GM10248 (cell line): ENCODE measurements around the gene PARD3B.

Source experiments
- CTCF ChIA-PET: fragments of 300-600 bp; sonication (Branson Sonifier 250); formaldehyde crosslinking; extraction: SDS; loops from one replicate; lab custom pipeline; 2021; ENCODE audit warnings: antibody characterized with exemption; lab: Yijun Ruan, JAX
- POLR2A ChIA-PET: fragments of 350-650 bp; sonication (Branson Sonifier 250); formaldehyde crosslinking; extraction: SDS; loops from one replicate; lab custom pipeline; 2020; ENCODE audit warnings: antibody characterized with exemption; lab: Yijun Ruan, JAX
- DNase-seq: peaks from one replicate; pipeline ENCODE4 v3.0.0; 2012; ENCODE audit errors: extremely low spot score
- TF ChIP-seq, protein P1 (sequence below): IDR thresholded peaks from 2 replicates; pipeline ENCODE4 v1.5.1; 2012; ENCODE audit warnings: mild to moderate bottlenecking, low read depth; ENCODE audit errors: extremely low read depth, missing control alignments, control extremely low read depth

PARD3B gene

DNA sequence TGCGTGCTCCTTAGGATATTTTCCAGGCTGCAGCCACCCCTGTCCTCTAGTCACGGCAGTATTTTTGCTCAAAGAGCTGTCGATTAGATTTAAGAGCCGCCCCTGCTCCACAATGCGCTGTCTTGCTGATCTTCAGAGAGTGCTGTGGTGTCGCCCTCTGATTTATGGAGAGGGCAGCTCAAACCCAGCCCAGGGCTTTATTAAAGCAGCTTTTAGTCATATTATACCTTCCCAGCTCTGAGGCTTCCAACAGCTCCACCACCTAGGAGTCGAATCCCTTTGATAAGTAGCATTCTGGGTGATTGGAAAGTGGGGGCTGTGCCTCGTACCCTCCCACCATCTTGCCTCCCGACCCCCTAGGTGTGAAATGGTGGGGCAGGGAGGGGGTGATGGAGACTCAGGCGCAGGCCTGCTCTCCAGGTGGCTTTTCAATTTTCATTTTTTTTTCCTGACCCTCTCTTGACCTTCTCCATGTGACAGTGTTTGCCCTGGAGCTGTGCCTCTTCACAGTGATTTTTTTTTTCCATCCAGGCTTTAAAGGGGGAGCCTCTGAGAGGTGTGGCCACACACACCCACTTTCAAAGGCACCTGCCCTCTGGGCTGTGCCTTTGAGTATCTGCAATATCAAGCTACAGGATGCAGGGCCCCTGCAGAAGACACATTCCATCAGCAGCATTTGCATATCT, 1084.0 kb downstream of the PARD3B start:
- ChIA-PET POLR2A (no interaction called here), CTCF (interaction anchor here (1.4 to 1.6 kb wide), 3 partner anchors 8 to 11 kb away, joined by 3 to 4 read pairs (median 3); no protein-coding TSS in a partner anchor)
- DNase-seq, result no peak
- TF ChIP-seq, protein P1, sequence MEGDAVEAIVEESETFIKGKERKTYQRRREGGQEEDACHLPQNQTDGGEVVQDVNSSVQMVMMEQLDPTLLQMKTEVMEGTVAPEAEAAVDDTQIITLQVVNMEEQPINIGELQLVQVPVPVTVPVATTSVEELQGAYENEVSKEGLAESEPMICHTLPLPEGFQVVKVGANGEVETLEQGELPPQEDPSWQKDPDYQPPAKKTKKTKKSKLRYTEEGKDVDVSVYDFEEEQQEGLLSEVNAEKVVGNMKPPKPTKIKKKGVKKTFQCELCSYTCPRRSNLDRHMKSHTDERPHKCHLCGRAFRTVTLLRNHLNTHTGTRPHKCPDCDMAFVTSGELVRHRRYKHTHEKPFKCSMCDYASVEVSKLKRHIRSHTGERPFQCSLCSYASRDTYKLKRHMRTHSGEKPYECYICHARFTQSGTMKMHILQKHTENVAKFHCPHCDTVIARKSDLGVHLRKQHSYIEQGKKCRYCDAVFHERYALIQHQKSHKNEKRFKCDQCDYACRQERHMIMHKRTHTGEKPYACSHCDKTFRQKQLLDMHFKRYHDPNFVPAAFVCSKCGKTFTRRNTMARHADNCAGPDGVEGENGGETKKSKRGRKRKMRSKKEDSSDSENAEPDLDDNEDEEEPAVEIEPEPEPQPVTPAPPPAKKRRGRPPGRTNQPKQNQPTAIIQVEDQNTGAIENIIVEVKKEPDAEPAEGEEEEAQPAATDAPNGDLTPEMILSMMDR, result no peak

DNA sequence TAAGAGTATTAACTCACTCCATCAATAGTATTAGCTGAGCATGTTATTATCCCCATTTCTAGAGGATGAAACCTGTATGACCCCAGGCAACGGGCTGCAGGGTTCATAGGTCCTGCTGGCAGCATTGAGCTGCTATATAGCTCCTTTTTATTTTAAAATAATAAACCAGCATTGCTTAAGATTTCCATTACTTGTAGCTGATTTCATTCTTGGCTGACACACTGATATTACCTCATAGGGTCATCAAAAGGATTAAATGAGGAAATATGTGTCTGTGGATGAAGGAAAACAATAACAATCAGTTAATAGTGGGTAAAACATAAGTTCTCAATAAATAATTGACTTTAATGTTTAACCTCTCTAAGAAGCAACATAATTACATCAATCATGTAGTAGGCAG, 1088.7 kb downstream of the PARD3B start:
- ChIA-PET POLR2A (no interaction called here), CTCF (no interaction called here)
- no peak for DNase-seq
- TF ChIP-seq, protein P1, result no peak

DNA sequence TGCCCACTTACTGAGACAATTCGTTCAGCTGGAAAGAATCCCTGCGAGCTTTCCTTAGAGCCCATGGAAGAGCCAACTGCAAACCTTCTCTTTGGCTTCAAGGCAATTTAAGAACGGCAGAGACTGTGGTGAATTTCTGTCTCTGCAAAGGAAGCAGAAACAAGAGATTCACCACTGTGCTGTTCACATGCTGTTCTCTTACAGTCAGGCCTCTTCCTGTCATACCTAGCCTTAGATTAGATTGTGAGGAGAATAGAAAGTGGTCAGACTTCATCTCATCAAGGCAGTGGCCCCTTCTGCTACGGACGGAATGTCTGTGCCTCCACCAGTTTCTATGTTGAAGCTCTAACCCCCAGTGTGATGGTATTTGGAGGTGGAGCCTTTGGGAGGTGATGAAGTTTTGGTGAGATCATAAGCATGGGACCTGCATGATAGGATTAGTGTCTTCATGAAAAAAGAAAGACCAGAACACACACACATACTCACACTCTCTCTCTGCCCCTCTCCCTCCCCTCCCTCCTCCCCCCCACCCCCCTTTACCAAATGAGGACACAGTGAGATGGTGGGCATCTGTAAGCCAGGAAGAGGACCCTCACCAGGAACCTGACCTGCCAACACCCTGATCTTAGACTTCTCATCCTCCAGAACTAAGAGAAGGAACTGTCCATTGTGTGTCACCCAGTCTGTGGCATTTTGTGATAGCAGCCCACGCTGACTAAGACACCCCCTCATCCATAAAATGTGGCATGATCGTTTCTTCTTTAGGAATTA, 1091.5 kb downstream of the PARD3B start:
- CTCF ChIA-PET, result interaction anchor here (0.9 kb wide), 1 partner anchor 43 kb away, joined by 3 read pairs; no protein-coding TSS in a partner anchor

DNA sequence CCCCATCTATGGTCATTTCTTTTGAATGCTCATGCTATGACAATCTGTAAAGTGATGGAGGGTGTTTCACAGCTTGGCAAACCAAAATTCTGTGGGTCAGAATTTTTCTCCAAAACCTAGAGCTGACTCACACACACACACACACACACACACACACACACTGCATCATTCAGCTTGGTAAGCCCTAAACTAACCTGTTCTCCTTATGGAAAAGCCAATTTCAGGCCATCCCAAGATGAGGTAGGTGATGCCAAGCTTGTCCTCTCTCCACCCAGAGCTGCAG, 1092.0 kb downstream of the PARD3B start:
- CTCF ChIA-PET, result interaction anchor here (0.8 to 1.2 kb wide), 2 partner anchors 8 to 15 kb away, joined by 3 read pairs; no protein-coding TSS in a partner anchor
- no peak for DNase-seq
- TF ChIP-seq, protein P1, result no peak
- POLR2A ChIA-PET, result no interaction called here

More for the DNA sequence above, 1091.5 kb downstream of the PARD3B start:
- POLR2A ChIA-PET, result no interaction called here
- no peak for DNase-seq
- TF ChIP-seq, protein P1, result no peak

DNA sequence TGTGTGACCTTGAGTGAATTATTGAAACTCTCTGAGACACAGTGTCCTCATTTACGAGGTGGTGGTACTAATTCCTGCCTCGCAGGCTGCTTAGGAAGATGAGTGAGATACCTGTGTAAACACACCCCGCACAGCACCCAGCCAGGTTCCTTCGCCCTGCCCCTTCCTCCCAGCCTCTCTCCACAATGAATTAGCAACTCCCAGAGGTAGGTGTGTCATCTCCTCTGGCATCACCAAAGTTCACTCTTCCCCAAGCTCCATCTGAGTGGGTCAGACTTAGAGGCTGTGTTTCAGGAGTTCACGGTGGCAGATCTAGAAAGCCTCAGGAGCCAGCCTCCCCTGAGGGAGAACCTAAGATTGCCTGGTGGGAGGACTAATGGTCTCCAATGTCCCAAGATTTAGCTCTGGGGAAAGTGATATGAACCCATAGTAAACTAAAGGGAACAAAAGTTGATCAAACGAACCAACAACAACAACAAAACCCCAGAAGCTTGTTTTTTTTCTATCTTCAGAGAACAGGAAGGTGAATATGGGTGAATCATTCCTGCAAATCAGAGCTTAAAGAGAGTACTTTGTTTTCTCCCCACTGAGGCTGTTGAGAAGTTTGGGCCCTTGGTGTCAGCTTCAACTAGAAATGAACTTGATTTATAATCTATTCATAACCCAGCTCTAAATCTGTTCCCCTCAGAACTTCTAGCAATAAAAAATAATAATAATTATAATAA, 1092.7 kb downstream of the PARD3B start:
- no peak for DNase-seq
- POLR2A ChIA-PET, result no interaction called here
- CTCF ChIA-PET, result interaction anchor here (0.8 to 1.2 kb wide), 2 partner anchors 9 to 14 kb away, joined by 3 read pairs; no protein-coding TSS in a partner anchor
- TF ChIP-seq, protein P1, result no peak

DNA sequence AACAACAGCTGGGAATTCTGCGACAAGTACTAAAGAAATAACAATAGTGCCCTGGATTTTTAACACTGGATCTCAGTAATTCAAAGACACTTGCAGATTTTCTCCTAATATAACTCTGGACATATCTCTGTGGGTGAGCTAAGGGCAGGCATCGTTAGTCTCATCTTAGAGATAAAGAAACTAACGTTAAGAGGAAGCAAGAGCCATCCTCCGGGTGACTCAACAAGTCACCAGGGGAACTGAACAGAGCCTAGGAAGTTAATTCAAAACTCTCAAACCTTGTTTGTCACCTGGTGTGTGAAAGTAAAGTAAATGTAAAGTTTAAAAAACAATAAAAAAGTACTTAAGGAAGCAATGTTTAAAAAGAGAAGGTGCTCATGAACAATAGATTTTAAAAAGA, 1095.4 kb downstream of the PARD3B start:
- ChIA-PET CTCF (interaction anchor here (1.2 kb wide), 1 partner anchor 36 kb away, joined by 5 read pairs; no protein-coding TSS in a partner anchor), POLR2A (no interaction called here)
- TF ChIP-seq, protein P1, result no peak
- no peak for DNase-seq
